ENCODE results near the gene EPRS1. TPM values are rescaled to one million over a fixed set of nuclear protein-coding genes. Genes with fewer than 3 reads are reported as not detected.
A peak's percentile ranks its signal among the peaks of the same experiment; 100 is the strongest.

The EPRS1 gene
- total RNA-seq, 1 experiment from 2014 or later, result 182 TPM

DNA sequence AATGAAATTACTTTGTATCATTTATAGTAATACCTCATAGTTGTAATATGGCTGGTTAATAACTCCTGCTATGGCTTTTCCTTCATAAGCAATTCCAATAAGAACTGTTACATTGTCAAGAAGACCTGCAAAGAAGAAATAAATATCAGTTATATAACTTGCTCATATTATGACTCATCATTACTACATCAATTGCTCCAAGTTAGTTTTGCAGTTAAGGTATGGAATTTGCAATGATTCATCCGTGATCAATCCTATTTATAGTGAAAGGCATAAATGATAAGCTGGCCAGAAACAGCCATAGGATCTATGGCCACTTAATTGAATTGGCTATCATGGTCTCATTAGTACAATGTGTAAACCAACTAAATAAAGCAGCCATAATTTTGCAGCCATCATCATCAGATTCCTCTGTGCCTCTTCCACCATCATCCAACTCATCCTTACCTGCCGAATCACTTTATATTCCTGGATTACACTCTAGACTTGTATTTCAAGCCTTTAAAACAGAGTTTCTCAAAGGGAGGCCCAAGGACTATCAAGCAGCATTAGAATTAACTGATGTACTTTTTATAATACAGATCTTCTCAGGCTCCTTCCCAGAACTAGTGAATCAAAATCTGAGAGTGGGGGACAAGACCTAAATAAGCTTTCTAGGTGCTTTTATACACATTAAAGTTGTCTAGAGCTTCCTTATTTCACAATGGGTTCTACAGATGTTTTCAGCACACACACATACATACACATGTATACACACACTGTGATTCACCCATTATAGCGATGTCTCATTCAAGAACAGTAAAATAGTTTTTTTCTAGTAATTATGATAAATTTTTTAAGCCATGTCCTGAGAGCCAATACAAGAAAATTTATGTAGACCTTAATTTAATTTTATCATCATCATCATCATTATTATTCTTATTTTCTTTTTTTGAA, 21.2 kb upstream of the EPRS1 start:
- no TSS peak for BruUV-seq (replicated peaks)
- Histone ChIP-seq H3F3A (ENCODE audit: insufficient read depth, low read depth) (peaks cover 7% of the 10 kb centered on the region; the same call in 1 of the 2 replicates), H3K36me3 (ENCODE audit: low read depth) (peaks cover 16% of the 10 kb centered on the region), H3K9me2 (ENCODE audit: insufficient read depth) (no peaks in the 10 kb centered on the region), H3K79me2 (ENCODE audit: low read depth) (no peaks in the 10 kb centered on the region), H3K9me3 (ENCODE audit: insufficient read depth, low read depth) (no peaks in the 10 kb centered on the region), H3K4me1 (replicated peaks; ENCODE audit: insufficient read depth) (peaks cover 8% of the 10 kb centered on the region), H4K20me1 (ENCODE audit: insufficient read depth) (no peaks in the 10 kb centered on the region), H3K4me3 (no peak overlapping the region), H3K27me3 (ENCODE audit: insufficient read depth, low read depth) (no peaks in the 10 kb centered on the region), H3K4me2 (no peak overlapping the region), H2AFZ (no peak overlapping the region), H3K27ac (peak overlapping the region; percentile 23; the same call in 1 of the 2 replicates)
- ChIA-PET POLR2A (ENCODE audit: unreplicated experiment) (no interaction called here), CTCF (no interaction called here)
- peak in 1 of 2 experiments; percentile 57 for DNase-seq
- intact Hi-C loops (cut with micrococcal nuclease; ENCODE audit: unreplicated experiment), result no loop called here
- TF ChIP-seq, protein P1, sequence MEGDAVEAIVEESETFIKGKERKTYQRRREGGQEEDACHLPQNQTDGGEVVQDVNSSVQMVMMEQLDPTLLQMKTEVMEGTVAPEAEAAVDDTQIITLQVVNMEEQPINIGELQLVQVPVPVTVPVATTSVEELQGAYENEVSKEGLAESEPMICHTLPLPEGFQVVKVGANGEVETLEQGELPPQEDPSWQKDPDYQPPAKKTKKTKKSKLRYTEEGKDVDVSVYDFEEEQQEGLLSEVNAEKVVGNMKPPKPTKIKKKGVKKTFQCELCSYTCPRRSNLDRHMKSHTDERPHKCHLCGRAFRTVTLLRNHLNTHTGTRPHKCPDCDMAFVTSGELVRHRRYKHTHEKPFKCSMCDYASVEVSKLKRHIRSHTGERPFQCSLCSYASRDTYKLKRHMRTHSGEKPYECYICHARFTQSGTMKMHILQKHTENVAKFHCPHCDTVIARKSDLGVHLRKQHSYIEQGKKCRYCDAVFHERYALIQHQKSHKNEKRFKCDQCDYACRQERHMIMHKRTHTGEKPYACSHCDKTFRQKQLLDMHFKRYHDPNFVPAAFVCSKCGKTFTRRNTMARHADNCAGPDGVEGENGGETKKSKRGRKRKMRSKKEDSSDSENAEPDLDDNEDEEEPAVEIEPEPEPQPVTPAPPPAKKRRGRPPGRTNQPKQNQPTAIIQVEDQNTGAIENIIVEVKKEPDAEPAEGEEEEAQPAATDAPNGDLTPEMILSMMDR (conservative IDR thresholded peaks at IDR 0.05), result no peak
- TF ChIP-seq EZH2 (IDR thresholded peaks at IDR 0.05; ENCODE audit: low read depth), result no peak

DNA sequence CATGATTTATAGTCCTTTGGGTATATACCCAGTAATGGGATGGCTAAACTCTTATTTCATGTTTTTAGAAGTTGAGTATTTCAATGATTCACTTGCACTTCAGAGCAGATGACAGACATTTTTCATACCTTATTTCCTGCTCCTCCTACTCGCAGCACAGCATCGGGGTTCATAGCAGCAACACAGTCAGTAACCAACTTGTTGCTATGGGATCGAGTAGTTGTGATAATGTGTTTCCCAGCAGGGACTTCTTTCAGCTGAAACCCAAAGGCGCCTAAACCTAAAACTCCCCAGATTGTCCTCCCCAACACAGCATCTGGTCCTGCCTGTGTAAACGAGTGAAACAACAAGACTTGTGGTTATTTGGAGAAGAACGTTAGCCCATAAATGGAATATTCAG, 16.3 kb upstream of the EPRS1 start:
- no peak for TF ChIP-seq EZH2 (IDR thresholded peaks at IDR 0.05; ENCODE audit: low read depth)
- TF ChIP-seq, protein P1 (conservative IDR thresholded peaks at IDR 0.05), result no peak
- H2AFZ ChIP-seq, result no peak overlapping the region
- no TSS peak for BruUV-seq (replicated peaks)
- peaks cover 7% of the 10 kb centered on the region for H3K4me1 ChIP-seq (replicated peaks; ENCODE audit: insufficient read depth)
- no peaks in the 10 kb centered on the region for H3K79me2 ChIP-seq (ENCODE audit: low read depth)
- H3K4me2 ChIP-seq, result no peak overlapping the region
- no peaks in the 10 kb centered on the region for H3K9me2 ChIP-seq (ENCODE audit: insufficient read depth)
- H3K27ac ChIP-seq, result no peak overlapping the region
- no peak for DNase-seq
- H3F3A ChIP-seq (ENCODE audit: insufficient read depth, low read depth), result peaks cover 5% of the 10 kb centered on the region; the same call in 1 of the 2 replicates
- intact Hi-C loops (cut with micrococcal nuclease; ENCODE audit: unreplicated experiment), result no loop called here
- H4K20me1 ChIP-seq (ENCODE audit: insufficient read depth), result no peaks in the 10 kb centered on the region
- H3K27me3 ChIP-seq (ENCODE audit: insufficient read depth, low read depth), result no peaks in the 10 kb centered on the region
- no peak overlapping the region for H3K4me3 ChIP-seq
- POLR2A ChIA-PET (ENCODE audit: unreplicated experiment), result no interaction called here
- H3K9me3 ChIP-seq (ENCODE audit: insufficient read depth, low read depth), result no peaks in the 10 kb centered on the region
- H3K36me3 ChIP-seq (ENCODE audit: low read depth), result peaks cover 9% of the 10 kb centered on the region; the same call in 1 of the 2 replicates
- CTCF ChIA-PET, result no interaction called here

DNA sequence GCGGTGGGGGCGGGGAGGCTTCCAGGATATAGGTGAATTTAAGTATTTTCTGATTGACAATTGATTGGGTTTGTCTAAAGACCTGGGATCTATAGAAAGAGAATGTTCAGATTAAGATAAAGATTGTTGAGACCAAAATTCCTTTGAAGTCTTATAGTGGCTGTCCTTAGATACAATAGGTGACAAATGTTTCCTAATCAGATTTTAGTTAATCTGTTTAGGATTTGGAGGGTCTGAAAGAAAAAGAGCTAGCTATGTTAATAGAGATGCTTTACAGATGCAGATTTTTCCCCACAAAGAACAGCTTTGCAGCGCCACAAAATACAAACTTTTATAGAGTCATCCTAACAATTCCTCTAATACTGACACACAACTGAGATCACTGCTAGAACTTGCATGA, 14.6 kb upstream of the EPRS1 start:
- Histone ChIP-seq H3K4me2 (no peak overlapping the region), H4K20me1 (ENCODE audit: insufficient read depth) (no peaks in the 10 kb centered on the region), H3K27me3 (ENCODE audit: insufficient read depth, low read depth) (no peaks in the 10 kb centered on the region), H3K36me3 (ENCODE audit: low read depth) (peaks cover 6% of the 10 kb centered on the region; the same call in 1 of the 2 replicates), H2AFZ (no peak overlapping the region), H3F3A (ENCODE audit: insufficient read depth, low read depth) (no peaks in the 10 kb centered on the region), H3K9me3 (ENCODE audit: insufficient read depth, low read depth) (no peaks in the 10 kb centered on the region), H3K4me1 (replicated peaks; ENCODE audit: insufficient read depth) (no peaks in the 10 kb centered on the region), H3K27ac (no peak overlapping the region), H3K4me3 (no peak overlapping the region), H3K79me2 (ENCODE audit: low read depth) (no peaks in the 10 kb centered on the region), H3K9me2 (ENCODE audit: insufficient read depth) (no peaks in the 10 kb centered on the region)
- BruUV-seq (replicated peaks), result no TSS peak
- POLR2A ChIA-PET (ENCODE audit: unreplicated experiment), result interaction anchor here (0.6 kb wide), 1 partner anchor 39 kb away, joined by 3 read pairs; no protein-coding TSS in a partner anchor
- no peak for TF ChIP-seq EZH2 (IDR thresholded peaks at IDR 0.05; ENCODE audit: low read depth)
- TF ChIP-seq, protein P1 (conservative IDR thresholded peaks at IDR 0.05), result no peak
- no peak for DNase-seq
- CTCF ChIA-PET, result interaction anchor here (0.7 kb wide), 1 partner anchor 483 kb away, joined by 5 read pairs; no protein-coding TSS in a partner anchor
- intact Hi-C loops (cut with micrococcal nuclease; ENCODE audit: unreplicated experiment), result no loop called here
